HG03571 (cell line): ENCODE measurements around the gene TTC27.
"Not testable (repeated sequence)": the region's sequence is repeated elsewhere in the genome, so short reads cannot be mapped to it uniquely, and the experiment has no call there.

Source experiments
- ATAC-seq: cut with Tn5 transposase; IDR thresholded peaks from one replicate; pipeline ENCODE4 v1.9.1; 2021; ENCODE audit not compliant: unreplicated experiment

Gene TTC27

DNA sequence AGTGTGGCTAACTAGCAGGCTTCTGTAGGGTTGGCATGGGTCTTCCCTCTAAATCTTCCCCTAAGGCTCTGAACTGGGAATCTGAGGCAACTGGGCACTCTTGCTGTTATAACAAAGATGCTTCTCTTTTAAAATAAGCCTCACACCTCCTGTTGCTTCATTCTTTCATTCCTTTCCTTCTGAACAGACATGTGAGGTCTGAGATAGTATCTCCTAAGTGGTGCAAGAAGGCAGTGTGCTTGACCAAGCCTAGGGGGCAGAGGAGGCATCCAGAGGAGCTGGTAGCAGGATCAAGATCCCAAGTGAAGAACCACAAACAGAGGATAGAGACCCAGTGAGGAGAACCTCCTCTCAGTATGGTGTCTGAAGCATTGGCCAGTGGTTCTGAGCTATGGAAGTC, 90.9 kb downstream of the TTC27 start:
- ATAC-seq: no peak

DNA sequence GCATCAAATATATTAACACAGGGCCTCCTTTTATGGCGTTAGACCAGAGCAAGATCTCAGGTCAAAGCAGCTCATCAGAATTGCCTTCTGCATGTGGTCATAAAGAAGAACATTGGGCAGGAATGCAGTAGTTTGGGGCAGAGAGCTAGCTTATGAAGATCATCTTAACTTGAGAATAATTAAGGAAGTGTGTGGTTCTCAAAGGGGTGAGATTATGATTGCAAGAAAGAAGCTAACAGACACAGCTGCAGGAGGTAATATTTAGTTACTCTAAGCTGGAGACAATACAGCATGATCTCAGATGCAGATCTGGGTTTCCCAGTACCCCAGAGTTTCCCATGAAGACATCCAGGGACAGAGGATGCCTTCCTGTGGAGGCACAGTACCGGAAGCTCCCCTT, 91.6 kb downstream of the TTC27 start:
- no peak for ATAC-seq

GRCh38 chr2:32719933-32720716, 92.3 kb downstream of the TTC27 start:
- ATAC-seq: no peak

DNA sequence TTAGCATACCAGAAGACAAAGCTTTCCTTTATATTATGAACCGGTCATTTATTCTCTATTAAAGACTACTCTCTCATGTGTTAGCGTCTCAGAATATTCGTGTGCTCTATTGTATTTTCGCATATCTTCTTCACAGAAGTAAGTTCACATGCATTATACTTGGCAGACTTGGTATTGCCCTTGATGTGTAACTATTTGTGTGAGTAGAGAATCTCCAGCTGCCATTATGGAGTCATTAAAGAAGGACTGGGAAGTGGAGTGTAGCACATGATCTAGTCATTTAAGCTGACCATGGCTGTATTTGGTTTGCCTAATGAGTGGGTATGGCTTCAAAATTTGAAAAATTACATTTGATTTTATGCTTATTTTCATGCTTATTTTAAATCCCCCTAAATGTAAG, 92.9 kb downstream of the TTC27 start:
- ATAC-seq: no peak

DNA sequence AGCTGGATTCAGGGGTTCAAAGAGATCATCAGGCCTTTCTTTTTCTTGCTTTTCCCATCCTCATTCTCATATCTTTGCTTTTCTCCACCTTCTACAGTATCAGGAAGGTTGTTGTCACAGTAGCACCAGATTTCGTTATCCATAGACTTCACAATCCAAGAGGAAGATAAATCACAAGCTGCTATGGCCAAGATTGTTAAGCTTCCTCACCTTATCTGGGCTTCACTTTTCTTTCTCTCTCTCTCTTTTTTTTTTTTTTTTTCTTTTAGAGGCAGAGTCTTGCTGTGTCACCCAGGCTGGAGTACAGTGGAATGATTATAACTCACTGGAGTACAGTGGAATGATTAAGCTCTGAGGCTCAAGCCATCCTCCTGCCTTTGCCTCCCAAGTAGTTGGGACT, 93.5 kb downstream of the TTC27 start:
- ATAC-seq: no peak

DNA sequence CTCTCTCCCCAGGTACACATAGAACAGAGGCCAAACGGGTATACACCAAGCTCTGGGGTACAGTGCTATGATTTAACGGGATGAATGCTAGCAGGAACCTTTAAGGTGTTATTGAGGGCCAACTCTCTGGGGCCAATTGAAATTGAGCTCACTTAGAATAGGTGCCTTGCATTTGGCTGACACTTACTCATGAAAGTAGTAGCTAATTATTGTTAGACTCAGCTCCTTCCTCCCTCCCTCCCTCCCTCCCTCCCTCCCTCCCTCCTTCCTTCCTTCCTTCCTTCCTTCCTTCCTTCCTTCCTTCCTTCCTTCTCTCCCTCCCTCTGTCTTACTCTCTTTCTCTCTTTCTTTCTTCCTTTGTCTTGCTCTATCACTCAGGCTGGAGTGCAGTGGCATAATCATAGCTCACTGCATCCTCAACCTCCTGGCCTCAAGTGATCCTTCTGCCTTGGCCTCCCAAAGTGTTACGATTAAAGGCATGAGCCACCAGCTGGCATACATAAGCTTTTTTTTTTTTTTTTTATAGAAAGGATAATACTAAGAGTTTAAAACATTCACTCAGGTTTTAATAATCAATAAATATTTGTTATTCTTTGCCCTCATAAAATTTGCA, 95.7 kb downstream of the TTC27 start:
- ATAC-seq: no peak

DNA sequence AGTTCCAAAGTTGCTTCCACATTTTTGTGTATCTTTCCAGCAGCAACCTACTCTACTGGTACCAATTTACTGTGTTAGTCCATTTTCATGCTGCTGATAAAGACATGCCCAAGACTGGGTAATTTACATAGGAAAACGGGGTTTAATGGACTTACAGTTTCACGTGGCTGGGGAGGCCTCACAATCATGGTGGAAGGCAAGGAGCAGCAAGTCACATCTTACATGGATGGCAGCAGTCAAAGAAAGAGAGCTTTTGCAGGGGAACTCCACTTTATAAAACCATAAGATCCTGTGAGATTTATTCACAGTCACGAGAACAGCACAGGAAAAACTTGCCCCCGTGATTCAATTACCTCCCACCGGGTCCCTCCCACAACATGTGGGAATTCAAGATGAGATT, 98.8 kb downstream of the TTC27 start:
- not testable (repeated sequence) for ATAC-seq

DNA sequence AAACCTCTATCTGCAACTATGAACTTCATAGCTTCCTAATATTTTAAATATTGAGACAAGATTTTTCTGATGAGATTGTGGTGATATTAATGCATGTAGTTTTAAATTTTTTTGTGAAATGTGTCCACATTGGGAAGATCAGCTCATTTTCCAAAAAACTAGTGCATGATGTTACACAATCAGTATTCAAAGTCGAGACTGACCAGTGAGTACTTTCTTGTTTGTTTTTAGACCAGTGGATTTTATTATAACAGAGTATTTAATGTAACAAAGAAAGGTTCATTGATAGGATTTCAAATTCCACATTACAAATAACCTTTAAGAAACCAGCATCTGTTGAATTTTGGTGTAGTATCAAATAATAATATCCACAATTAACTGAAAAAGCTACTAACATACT, 99.3 kb downstream of the TTC27 start:
- ATAC-seq: no peak

DNA sequence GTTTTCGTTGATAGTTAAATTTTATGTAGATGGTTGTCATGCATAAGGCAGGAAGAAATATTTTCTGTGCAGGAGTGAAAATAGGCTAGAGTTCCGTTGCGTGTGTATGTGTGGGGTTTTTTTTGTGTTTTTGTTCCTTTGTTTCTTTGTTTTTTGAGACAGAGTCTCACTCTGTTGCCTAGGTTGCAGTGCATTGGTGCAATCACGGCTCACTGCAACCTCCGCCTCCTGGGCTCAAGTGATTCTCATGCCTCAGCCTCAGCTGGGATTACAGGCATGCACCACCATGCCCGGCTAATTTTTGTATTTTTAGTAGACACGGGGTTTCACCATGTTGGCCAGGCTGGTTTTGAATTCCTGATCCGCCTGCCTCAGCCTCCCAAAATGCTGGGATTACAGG, 103.1 kb downstream of the TTC27 start:
- not testable (repeated sequence) for ATAC-seq

DNA sequence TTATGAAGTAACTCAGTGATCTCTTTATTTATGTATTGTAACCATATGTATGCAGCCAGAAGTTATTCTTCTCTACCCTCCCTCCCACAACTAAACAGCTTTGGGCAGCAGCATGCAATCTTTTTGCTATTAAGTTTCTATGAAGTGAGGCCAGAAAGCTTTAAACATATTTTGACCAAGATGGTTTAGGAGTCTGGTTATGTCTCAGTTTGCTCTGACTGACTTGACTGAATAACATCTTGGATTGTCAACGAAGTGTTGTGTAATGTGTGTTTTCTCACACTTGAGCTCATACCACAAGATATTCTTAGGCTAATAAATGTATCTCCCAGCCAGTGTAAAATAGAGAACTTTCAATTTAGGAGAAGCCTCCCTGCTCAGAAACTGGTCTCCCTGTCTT, 104.3 kb downstream of the TTC27 start:
- ATAC-seq: no peak

- ATAC-seq: no peak
Observed at GRCh38 chr2:32732912-32733472, 105.1 kb downstream of the TTC27 start.

GRCh38 chr2:32735348-32735747, 107.5 kb downstream of the TTC27 start:
- no peak for ATAC-seq

GRCh38 chr2:32738939-32739338, 111.1 kb downstream of the TTC27 start:
- ATAC-seq: no peak

DNA sequence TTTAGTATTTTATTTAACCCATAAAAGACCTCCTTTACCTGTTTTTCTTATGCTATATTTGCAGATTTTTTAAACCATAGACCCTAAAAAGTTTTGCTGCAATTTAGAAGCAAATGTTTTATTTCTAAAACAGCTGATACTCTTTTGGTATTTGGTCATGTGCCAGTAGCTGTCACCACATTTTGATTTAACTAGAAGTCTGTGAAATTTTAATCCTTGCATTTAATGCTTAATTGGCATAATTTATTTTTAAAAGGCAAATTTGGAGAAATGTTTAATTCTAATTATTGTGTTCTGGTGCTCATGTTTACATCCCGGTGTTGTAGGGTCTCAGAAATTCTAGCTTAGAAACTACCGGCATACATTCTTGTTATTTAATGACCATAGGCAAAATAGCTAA, 111.8 kb downstream of the TTC27 start:
- no peak for ATAC-seq

DNA sequence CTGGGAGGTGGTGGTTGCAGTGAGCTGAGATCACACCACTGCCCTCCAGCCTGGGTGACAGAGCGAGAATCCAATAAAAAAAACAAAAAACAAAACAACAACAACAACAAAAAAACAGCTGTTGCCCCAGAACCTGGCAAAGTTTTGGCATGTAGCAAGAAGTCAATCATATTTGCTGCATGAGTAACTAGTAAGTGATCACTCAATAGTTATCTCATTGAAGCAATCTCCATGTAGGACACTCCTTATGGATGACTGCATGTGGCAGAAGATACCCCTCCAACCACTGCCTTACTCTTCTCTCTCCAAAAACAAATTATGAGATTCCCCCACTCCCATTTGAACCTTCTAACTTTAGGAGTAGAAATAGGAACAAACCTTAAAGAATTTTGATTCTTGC, 113.7 kb downstream of the TTC27 start:
- ATAC-seq: no peak

DNA sequence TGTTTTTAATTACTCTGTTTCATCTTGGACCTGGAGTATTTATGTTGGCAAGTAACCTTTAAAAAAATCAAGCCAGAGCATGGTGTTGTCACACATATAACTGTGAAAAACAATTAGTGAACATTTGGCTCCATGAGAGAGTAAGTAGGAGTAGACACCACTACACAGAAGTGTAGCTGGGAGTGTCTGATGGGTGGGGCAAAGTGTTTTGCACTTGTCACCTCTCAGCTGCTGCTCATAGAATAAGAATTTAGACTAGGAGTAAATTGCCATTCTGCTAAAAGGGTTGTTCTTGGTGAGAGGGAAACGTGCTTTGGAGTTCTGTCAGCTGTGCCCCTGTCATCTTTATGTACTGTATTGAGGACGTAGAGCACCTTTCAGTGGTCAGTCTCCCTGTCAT, 114.5 kb downstream of the TTC27 start:
- no peak for ATAC-seq

- ATAC-seq: no peak
Observed at GRCh38 chr2:32743480-32744236, 115.8 kb downstream of the TTC27 start.

DNA sequence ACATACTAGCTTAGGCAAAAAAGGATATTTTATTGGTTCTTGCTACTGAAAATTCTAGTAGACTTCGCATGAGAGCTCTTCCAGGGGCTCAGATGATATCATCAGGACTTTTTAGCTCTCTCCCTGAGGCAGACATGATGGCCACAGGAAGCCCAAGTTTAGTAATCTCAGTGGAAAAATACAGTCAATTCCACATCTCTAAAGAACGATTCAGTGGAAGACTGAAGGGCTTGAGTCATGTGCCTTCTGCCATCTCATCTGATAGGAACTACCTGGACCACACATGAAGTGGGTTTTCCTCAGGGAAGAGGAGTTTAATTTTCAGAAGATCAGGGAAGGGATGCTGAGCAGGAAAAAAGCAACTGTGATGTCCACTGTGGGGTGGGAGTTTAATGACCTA, 117.3 kb downstream of the TTC27 start:
- no peak for ATAC-seq

DNA sequence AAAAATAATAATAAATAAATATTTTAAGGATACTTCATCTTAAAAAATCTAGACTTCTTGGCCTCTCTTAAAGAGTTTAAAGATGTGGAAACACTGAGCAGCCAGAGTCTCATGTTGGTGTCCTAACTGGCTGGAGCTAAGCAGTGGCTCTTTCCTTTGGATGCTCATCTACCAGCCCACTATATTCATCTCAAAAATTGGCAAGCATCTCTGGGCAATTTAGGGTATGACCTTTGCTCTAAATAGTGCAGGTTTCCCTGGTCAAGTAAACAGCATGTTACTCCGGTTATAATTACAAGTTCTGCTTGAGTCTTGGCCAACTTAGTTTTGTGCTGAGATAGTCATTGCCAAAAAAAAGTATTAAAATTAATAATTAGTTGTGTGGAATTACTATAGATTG, 117.8 kb downstream of the TTC27 start:
- no peak for ATAC-seq

GRCh38 chr2:32746669-32747068, 118.8 kb downstream of the TTC27 start:
- no peak for ATAC-seq

GRCh38 chr2:32748158-32748557, 120.3 kb downstream of the TTC27 start:
- ATAC-seq: no peak

DNA sequence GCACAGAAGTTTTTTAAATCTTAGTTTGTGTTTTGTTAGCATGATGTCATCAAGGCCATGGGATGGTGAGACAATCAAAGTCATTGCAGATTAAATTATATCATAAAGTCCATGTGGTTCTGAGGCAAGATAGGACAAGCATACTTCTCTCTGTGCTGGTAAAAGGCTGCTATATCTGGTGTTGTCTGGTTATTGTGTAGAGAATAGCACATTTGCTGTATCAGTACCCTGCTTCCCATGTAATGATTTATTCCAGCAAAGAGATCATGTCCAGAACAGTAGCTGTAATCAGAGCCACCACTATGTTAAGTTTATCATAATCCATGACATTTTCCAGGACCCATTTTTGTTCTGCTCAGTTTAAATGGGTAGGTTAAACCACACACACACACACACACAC, 123.0 kb downstream of the TTC27 start:
- no peak for ATAC-seq
